ENCODE data around the gene MEST. TPM values are rescaled to one million over a fixed set of nuclear protein-coding genes. Genes with fewer than 3 reads are reported as not detected.
A peak's percentile ranks its signal among the peaks of the same experiment; 100 is the strongest.

Gene MEST
- total and polyA plus RNA-seq, 2 of the 13 experiments (the other 11 are each of a cell fraction or from before 2014, with no cell fraction given): 49.5 to 54.6 TPM

GRCh38 chr7:130486114-130486953 is 5.6 kb upstream of the MEST start (continued):
- TF ChIP-seq, protein P1, sequence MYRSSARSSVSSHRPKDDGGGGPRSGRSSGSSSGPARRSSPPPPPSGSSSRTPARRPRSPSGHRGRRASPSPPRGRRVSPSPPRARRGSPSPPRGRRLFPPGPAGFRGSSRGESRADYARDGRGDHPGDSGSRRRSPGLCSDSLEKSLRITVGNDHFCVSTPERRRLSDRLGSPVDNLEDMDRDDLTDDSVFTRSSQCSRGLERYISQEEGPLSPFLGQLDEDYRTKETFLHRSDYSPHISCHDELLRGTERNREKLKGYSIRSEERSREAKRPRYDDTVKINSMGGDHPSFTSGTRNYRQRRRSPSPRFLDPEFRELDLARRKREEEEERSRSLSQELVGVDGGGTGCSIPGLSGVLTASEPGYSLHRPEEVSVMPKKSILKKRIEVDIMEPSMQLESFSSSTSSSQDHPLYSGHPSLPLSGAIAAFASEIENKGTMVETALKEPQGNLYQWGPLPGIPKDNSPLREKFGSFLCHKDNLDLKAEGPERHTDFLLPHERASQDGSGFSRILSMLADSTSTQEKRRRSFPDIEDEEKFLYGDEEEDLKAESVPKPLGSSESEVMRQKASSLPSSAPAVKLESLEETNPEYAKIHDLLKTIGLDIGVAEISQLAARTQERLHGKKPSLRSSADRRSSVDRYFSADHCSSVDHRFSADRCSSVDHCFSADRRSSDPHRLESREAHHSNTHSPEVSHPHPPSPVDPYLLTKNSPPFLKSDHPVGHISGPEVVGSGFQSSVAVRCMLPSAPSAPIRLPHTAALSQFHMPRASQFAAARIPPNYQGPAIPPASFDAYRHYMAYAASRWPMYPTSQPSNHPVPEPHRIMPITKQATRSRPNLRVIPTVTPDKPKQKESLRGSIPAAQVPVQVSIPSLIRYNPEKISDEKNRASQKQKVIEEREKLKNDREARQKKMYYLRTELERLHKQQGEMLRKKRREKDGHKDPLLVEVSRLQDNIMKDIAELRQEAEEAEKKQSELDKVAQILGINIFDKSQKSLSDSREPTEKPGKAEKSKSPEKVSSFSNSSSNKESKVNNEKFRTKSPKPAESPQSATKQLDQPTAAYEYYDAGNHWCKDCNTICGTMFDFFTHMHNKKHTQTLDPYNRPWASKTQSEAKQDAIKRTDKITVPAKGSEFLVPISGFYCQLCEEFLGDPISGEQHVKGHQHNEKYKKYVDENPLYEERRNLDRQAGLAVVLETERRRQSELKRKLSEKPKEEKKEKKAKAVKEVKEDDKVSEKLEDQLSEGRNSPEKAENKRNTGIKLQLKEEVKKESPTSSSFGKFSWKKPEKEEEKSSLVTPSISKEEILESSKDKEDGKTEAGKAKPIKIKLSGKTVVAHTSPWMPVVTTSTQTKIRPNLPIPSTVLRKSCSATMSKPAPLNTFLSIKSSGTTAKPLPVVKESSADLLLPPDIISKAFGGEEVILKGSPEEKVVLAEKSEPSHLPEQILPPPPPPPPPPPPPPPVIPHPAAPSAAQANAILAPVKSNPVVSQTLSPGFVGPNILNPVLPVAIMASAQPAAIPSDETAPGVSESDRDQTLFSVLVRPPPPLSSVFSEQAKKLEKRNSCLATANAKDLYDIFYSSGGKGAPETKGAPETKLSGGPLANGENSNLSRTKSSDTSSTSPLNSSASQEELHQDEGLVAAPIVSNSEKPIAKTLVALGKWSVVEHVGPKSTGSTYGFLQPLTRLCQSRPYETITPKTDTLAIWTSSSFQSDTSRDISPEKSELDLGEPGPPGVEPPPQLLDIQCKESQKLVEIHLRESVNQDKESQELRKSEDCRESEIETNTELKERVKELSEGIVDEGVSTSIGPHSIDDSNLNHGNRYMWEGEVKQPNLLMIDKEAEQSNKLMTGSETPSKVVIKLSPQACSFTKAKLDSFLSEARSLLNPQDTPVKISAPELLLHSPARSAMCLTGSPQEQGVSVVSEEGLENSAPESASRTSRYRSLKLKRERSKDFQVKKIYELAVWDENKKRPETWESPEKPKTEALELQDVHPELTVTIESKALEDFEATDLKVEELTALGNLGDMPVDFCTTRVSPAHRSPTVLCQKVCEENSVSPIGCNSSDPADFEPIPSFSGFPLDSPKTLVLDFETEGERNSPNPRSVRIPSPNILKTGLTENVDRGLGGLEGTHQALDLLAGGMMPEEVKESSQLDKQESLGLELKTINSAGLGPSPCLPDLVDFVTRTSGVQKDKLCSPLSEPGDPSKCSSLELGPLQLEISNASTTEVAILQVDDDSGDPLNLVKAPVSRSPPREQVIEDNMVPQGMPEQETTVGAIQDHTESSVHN (CRISPR knock-in tag; IDR thresholded peaks at IDR 0.05): no peak
- TF ChIP-seq, protein P2, sequence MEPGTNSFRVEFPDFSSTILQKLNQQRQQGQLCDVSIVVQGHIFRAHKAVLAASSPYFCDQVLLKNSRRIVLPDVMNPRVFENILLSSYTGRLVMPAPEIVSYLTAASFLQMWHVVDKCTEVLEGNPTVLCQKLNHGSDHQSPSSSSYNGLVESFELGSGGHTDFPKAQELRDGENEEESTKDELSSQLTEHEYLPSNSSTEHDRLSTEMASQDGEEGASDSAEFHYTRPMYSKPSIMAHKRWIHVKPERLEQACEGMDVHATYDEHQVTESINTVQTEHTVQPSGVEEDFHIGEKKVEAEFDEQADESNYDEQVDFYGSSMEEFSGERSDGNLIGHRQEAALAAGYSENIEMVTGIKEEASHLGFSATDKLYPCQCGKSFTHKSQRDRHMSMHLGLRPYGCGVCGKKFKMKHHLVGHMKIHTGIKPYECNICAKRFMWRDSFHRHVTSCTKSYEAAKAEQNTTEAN (CRISPR knock-in tag; conservative IDR thresholded peaks at IDR 0.05): peak; percentile 73; the same call in 1 of the 2 replicates
- TF ChIP-seq NRL (CRISPR knock-in tag; IDR thresholded peaks at IDR 0.05; ENCODE audit: borderline replicate concordance) (peak; percentile 54), ZKSCAN5 (CRISPR knock-in tag; IDR thresholded peaks at IDR 0.05) (no peak), SALL2 (CRISPR knock-in tag; IDR thresholded peaks at IDR 0.05) (0 out of 2 replicates have a peak, but pooled peaks have one; percentile 45), AKNA (CRISPR knock-in tag; IDR thresholded peaks at IDR 0.05; ENCODE audit: borderline replicate concordance) (no peak), ZBTB44 (CRISPR knock-in tag; IDR thresholded peaks at IDR 0.05) (0 out of 2 replicates have a peak, but pooled peaks have one; percentile 58), CEBPG (CRISPR knock-in tag; IDR thresholded peaks at IDR 0.05) (peak; percentile 59; the same call in 1 of the 2 replicates), ZNF569 (CRISPR knock-in tag; IDR thresholded peaks at IDR 0.05; ENCODE audit: borderline replicate concordance) (no peak)
